Measurements from ENCODE around the gene BAIAP2L1.

The BAIAP2L1 gene

DNA sequence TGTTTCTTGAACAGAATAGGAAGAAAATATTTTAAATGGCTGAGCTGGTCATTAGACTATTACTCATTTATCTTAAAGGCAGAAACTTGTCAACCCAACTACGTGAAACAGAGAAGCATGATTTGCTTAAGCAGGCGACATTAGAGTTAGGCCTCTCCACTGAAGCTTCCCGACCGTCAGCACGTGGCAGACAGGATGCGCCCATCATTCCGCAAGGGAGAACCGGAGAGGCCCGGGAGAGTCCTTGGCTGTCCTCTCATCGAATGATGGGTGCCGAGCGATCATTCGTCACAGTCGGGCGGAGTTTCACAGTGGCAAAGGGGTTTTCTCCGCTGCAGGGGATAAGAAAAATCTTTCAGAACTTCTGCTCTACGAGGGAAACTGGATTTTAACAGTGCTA lies 107.6 kb downstream of the BAIAP2L1 start:
- Histone ChIP-seq H2AFZ (ENCODE audit: low read length) (no peak overlapping the region), H3K27me3 (ENCODE audit: control insufficient read depth in 3 of 3, insufficient read depth in 3 of 3, low read depth in 1 of 3, low read length in 3 of 3) (no peaks in the 10 kb centered on the region), H2BK12ac (ENCODE audit: low read length) (no peak overlapping the region), H3K4me2 (ENCODE audit: insufficient read depth, low read length, poor library complexity, severe bottlenecking) (no peak overlapping the region), H2BK5ac (ENCODE audit: low read length) (no peak overlapping the region), H3K36me3 (replicated peaks in 1 of 2; ENCODE audit: control insufficient read depth in 2 of 2, insufficient read depth in 2 of 2, low read length in 2 of 2) (peaks cover 29 to 61% of the 10 kb centered on the region in 2 donors), H2AK5ac (ENCODE audit: low read depth, low read length) (no peak overlapping the region), H3K9me3 (replicated peaks in 1 of 2; ENCODE audit: control insufficient read depth in 2 of 2, insufficient read depth in 1 of 2, low read depth in 1 of 2, low read length in 2 of 2) (peaks cover 0 to 3% of the 10 kb centered on the region in 2 donors), H2BK120ac (ENCODE audit: low read depth, low read length) (no peak overlapping the region), H3K4me3 (ENCODE audit: low read length in 2 of 2) (no peak overlapping the region), H3K18ac (ENCODE audit: low read length) (no peak overlapping the region), H3K14ac (ENCODE audit: low read length) (no peak overlapping the region), H3K4ac (ENCODE audit: low read length) (no peak overlapping the region), H3K27ac (replicated peaks; ENCODE audit: low read length) (no peak overlapping the region), H2BK15ac (ENCODE audit: low read length) (no peak overlapping the region), H4K8ac (ENCODE audit: low read depth, low read length) (no peak overlapping the region), H4K91ac (ENCODE audit: low read depth, low read length, poor library complexity) (no peak overlapping the region), H3K4me1 (ENCODE audit: control insufficient read depth in 2 of 2, insufficient read depth in 1 of 2, low read depth in 1 of 2, low read length in 2 of 2) (peaks cover 0 to 1% of the 10 kb centered on the region in 2 donors), H3K9ac (ENCODE audit: low read depth, low read length, poor library complexity) (no peak overlapping the region), H3K23ac (ENCODE audit: low read depth, low read length, poor library complexity) (no peak overlapping the region), H3K79me1 (ENCODE audit: low read depth, low read length) (peaks cover 12% of the 10 kb centered on the region)
- no CpG with 5 or more reads among the region's 17 CpGs for WGBS, 2 donors (ENCODE audit: extremely low coverage in 2 of 2, insufficient read length in 2 of 2, insufficient replicate concordance in 1 of 2)
- DNase-seq (ENCODE audit: low spot score): no peak

DNA sequence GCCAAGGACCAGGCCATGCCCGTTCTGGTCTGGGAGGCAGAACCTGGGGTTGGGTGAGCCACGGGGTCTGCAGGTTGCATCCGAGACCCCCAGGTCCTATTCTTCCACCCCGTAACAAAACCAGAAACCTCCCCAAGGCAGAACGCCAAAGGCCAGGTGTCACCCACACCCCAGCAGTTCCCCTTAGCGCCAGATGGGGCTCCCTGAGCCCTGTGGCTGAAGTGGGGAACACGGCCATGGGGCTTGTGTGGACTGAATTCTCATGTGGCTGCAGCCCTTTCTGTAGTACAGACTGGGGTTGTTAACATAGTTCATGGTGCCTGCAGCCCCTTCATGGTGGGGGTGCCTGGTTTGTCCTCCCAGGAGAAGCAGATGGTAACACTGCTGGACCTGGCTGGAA lies 109.2 kb downstream of the BAIAP2L1 start:
- H2BK12ac ChIP-seq (ENCODE audit: low read length): no peak overlapping the region
- no peak overlapping the region for H2BK120ac ChIP-seq (ENCODE audit: low read depth, low read length)
- peaks cover 0 to 4% of the 10 kb centered on the region in 2 donors for H3K4me1 ChIP-seq (ENCODE audit: control insufficient read depth in 2 of 2, insufficient read depth in 1 of 2, low read depth in 1 of 2, low read length in 2 of 2)
- H2BK15ac ChIP-seq (ENCODE audit: low read length): no peak overlapping the region
- peak overlapping the region in 1 of 2 donors; percentile 33 for H3K4me3 ChIP-seq (ENCODE audit: low read length in 2 of 2)
- DNase-seq (ENCODE audit: low spot score): no peak
- no peak overlapping the region for H3K14ac ChIP-seq (ENCODE audit: low read length)
- H3K27ac ChIP-seq (replicated peaks; ENCODE audit: low read length): no peak overlapping the region
- no peak overlapping the region for H3K9ac ChIP-seq (ENCODE audit: low read depth, low read length, poor library complexity)
- peaks cover 12% of the 10 kb centered on the region for H3K79me1 ChIP-seq (ENCODE audit: low read depth, low read length)
- no peak overlapping the region for H2AK5ac ChIP-seq (ENCODE audit: low read depth, low read length)
- H2AFZ ChIP-seq (ENCODE audit: low read length): no peak overlapping the region
- H3K36me3 ChIP-seq (replicated peaks in 1 of 2; ENCODE audit: control insufficient read depth in 2 of 2, insufficient read depth in 2 of 2, low read length in 2 of 2): peaks cover 28 to 67% of the 10 kb centered on the region in 2 donors
- no peak overlapping the region for H3K4ac ChIP-seq (ENCODE audit: low read length)
- no peak overlapping the region for H4K91ac ChIP-seq (ENCODE audit: low read depth, low read length, poor library complexity)
- H3K27me3 ChIP-seq (ENCODE audit: control insufficient read depth in 3 of 3, insufficient read depth in 3 of 3, low read depth in 1 of 3, low read length in 3 of 3): no peaks in the 10 kb centered on the region
- no peak overlapping the region for H3K18ac ChIP-seq (ENCODE audit: low read length)
- H2BK5ac ChIP-seq (ENCODE audit: low read length): no peak overlapping the region
- peak overlapping the region; percentile 36 for H3K23ac ChIP-seq (ENCODE audit: low read depth, low read length, poor library complexity)
- H3K9me3 ChIP-seq (replicated peaks in 1 of 2; ENCODE audit: control insufficient read depth in 2 of 2, insufficient read depth in 1 of 2, low read depth in 1 of 2, low read length in 2 of 2): peaks cover 0 to 3% of the 10 kb centered on the region in 2 donors
- H3K4me2 ChIP-seq (ENCODE audit: insufficient read depth, low read length, poor library complexity, severe bottlenecking): no peak overlapping the region
- WGBS, 2 donors (ENCODE audit: extremely low coverage in 2 of 2, insufficient read length in 2 of 2, insufficient replicate concordance in 1 of 2): no CpG with 5 or more reads among the region's 7 CpGs
- H4K8ac ChIP-seq (ENCODE audit: low read depth, low read length): no peak overlapping the region

DNA sequence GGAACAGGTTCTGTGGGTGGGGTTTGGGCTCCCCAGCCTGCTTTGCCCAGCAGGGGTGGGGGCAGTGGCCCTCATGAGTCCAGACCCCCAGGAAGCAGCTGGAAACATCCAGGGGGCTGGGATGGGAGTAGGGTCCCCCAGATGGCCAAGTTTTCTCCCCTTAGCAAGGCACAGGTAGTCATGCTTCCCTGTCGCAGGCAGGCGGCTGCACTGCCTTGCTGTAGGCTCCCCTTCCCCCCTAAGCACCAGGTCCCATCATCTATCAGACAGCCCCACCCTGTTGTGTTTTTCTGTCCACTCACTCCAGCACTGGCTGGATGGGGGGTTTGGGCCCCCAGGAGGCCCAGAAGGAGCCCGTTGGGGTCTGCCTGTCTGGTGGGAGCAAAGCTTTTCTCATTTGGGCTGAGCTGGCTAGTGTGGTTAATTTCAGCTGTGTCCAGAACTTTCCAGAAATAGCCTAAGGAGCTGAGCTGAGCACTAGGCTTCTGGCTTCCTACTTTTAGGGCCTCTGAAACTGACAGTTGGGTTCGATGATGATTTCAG lies 111.5 kb downstream of the BAIAP2L1 start:
- Histone ChIP-seq H2AFZ (ENCODE audit: low read length) (no peak overlapping the region), H2BK5ac (ENCODE audit: low read length) (no peak overlapping the region), H3K9ac (ENCODE audit: low read depth, low read length, poor library complexity) (no peak overlapping the region), H2BK15ac (ENCODE audit: low read length) (no peak overlapping the region), H2BK12ac (ENCODE audit: low read length) (no peak overlapping the region), H3K36me3 (replicated peaks in 1 of 2; ENCODE audit: control insufficient read depth in 2 of 2, insufficient read depth in 2 of 2, low read length in 2 of 2) (peaks cover 22 to 77% of the 10 kb centered on the region in 2 donors), H3K9me3 (replicated peaks in 1 of 2; ENCODE audit: control insufficient read depth in 2 of 2, insufficient read depth in 1 of 2, low read depth in 1 of 2, low read length in 2 of 2) (peaks cover 0 to 3% of the 10 kb centered on the region in 2 donors), H2BK120ac (ENCODE audit: low read depth, low read length) (no peak overlapping the region), H3K4me3 (ENCODE audit: low read length in 2 of 2) (no peak overlapping the region), H3K79me1 (ENCODE audit: low read depth, low read length) (peaks cover 28% of the 10 kb centered on the region), H3K14ac (ENCODE audit: low read length) (no peak overlapping the region), H3K27me3 (ENCODE audit: control insufficient read depth in 3 of 3, insufficient read depth in 3 of 3, low read depth in 1 of 3, low read length in 3 of 3) (no peaks in the 10 kb centered on the region), H4K8ac (ENCODE audit: low read depth, low read length) (no peak overlapping the region), H3K27ac (replicated peaks; ENCODE audit: low read length) (no peak overlapping the region), H3K4ac (ENCODE audit: low read length) (no peak overlapping the region), H3K4me1 (ENCODE audit: control insufficient read depth in 2 of 2, insufficient read depth in 1 of 2, low read depth in 1 of 2, low read length in 2 of 2) (peaks cover 5 to 13% of the 10 kb centered on the region in 2 donors), H4K91ac (ENCODE audit: low read depth, low read length, poor library complexity) (no peak overlapping the region), H3K4me2 (ENCODE audit: insufficient read depth, low read length, poor library complexity, severe bottlenecking) (no peak overlapping the region), H2AK5ac (ENCODE audit: low read depth, low read length) (no peak overlapping the region), H3K23ac (ENCODE audit: low read depth, low read length, poor library complexity) (no peak overlapping the region), H3K18ac (ENCODE audit: low read length) (no peak overlapping the region)
- no peak for DNase-seq (ENCODE audit: low spot score)
- WGBS, 2 donors (ENCODE audit: extremely low coverage in 2 of 2, insufficient read length in 2 of 2, insufficient replicate concordance in 1 of 2): no CpG with 5 or more reads among the region's 4 CpGs

DNA sequence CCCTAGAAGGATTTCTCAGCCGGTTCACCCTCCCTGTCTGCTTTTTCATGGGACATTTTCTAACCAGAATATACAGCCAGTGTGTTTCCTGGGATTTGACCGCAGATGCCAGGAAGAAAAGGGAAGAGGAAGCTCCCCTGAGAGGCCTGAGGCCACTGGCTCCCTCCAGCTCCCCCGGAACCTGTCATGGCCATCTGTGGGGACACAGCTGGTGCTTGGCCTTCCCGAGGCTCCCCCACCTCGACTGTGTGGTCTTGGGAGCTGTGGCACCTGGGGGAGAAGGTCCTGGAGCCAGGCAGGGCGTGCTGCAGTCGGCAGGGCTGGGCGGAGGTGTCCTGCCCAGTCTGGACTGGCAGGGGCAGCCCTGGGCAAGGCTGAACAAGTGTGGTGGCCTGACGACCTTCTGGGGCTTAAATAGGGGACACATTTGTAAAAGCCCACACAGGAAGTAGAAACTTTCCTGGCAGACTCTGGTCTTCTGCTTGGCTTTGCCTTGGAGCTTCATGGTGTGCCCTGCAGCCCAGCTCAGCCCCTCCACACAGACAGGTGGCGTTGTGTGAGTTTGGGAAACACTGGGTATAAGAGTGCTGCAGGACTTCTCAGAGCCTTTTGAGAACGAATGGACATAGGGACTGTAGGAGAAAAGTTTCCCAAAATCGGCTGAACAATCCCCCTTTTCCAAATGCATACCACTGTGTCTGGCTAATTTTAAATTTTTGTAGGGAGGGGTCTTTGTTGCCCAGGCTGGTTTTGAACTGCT lies 112.6 kb downstream of the BAIAP2L1 start:
- Histone ChIP-seq H3K14ac (ENCODE audit: low read length) (no peak overlapping the region), H4K91ac (ENCODE audit: low read depth, low read length, poor library complexity) (no peak overlapping the region), H3K18ac (ENCODE audit: low read length) (no peak overlapping the region), H4K8ac (ENCODE audit: low read depth, low read length) (no peak overlapping the region), H2BK15ac (ENCODE audit: low read length) (no peak overlapping the region), H2AK5ac (ENCODE audit: low read depth, low read length) (no peak overlapping the region), H3K23ac (ENCODE audit: low read depth, low read length, poor library complexity) (no peak overlapping the region), H3K36me3 (replicated peaks in 1 of 2; ENCODE audit: control insufficient read depth in 2 of 2, insufficient read depth in 2 of 2, low read length in 2 of 2) (peaks cover 18 to 79% of the 10 kb centered on the region in 2 donors), H3K4me3 (ENCODE audit: low read length in 2 of 2) (no peak overlapping the region), H2BK120ac (ENCODE audit: low read depth, low read length) (no peak overlapping the region), H3K4me2 (ENCODE audit: insufficient read depth, low read length, poor library complexity, severe bottlenecking) (no peak overlapping the region), H3K4ac (ENCODE audit: low read length) (no peak overlapping the region), H2AFZ (ENCODE audit: low read length) (no peak overlapping the region), H3K27ac (replicated peaks; ENCODE audit: low read length) (no peak overlapping the region), H2BK5ac (ENCODE audit: low read length) (no peak overlapping the region), H3K27me3 (ENCODE audit: control insufficient read depth in 3 of 3, insufficient read depth in 3 of 3, low read depth in 1 of 3, low read length in 3 of 3) (no peaks in the 10 kb centered on the region), H3K9me3 (replicated peaks in 1 of 2; ENCODE audit: control insufficient read depth in 2 of 2, insufficient read depth in 1 of 2, low read depth in 1 of 2, low read length in 2 of 2) (peaks cover 0 to 3% of the 10 kb centered on the region in 2 donors), H3K79me1 (ENCODE audit: low read depth, low read length) (peaks cover 33% of the 10 kb centered on the region), H2BK12ac (ENCODE audit: low read length) (no peak overlapping the region), H3K4me1 (ENCODE audit: control insufficient read depth in 2 of 2, insufficient read depth in 1 of 2, low read depth in 1 of 2, low read length in 2 of 2) (peaks cover 13 to 23% of the 10 kb centered on the region in 2 donors), H3K9ac (ENCODE audit: low read depth, low read length, poor library complexity) (no peak overlapping the region)
- no CpG with 5 or more reads among the region's 12 CpGs for WGBS, 2 donors (ENCODE audit: extremely low coverage in 2 of 2, insufficient read length in 2 of 2, insufficient replicate concordance in 1 of 2)
- DNase-seq (ENCODE audit: low spot score): no peak
